HL-60 (cell line): Measurements from ENCODE around the gene TXNDC2.

Experiments
- DNase-seq, 2 experiments: peaks; one replicate each; pipeline ENCODE4 v3.0.0-alpha.2; 2010 to 2020; ENCODE audit warnings: low read depth in 1 of 2, low spot score in 1 of 2
- H3K27ac ChIP-seq: fragments of 250-450 bp; sonication (Bioruptor Pico); replicated peaks from 2 replicates; pipeline ENCODE4 v1.5.1; 2020; ENCODE audit warnings: mild to moderate bottlenecking, moderate library complexity
- H3K27me3 ChIP-seq: fragments of 250-450 bp; sonication (Bioruptor Pico); 2 replicates; pipeline ENCODE4 v1.5.1; 2021; ENCODE audit warnings: mild to moderate bottlenecking, moderate library complexity; ENCODE audit not compliant: insufficient read depth, poor library complexity, severe bottlenecking
- H3K4me3 ChIP-seq: replicated peaks from 2 replicates; pipeline ENCODE4 v1.5.1; 2011; ENCODE audit warnings: mild to moderate bottlenecking, control low read depth, low read length; ENCODE audit not compliant: insufficient read depth
- CTCF ChIP-seq: IDR thresholded peaks from one replicate; pipeline ENCODE4 v1.5.1; 2011; ENCODE audit warnings: low read length, control low read depth, inconsistent platforms; ENCODE audit not compliant: insufficient read depth
- GABPA ChIP-seq: IDR thresholded peaks from 2 replicates; pipeline ENCODE4 v1.6.1; 2012; ENCODE audit warnings: low read depth
- POLR2AphosphoS5 ChIP-seq: IDR thresholded peaks from 2 replicates; pipeline ENCODE4 v1.6.1; 2012; ENCODE audit warnings: low read depth
- REST ChIP-seq: IDR thresholded peaks from 2 replicates; pipeline ENCODE4 v1.6.1; 2012; ENCODE audit warnings: low read depth; ENCODE audit not compliant: insufficient replicate concordance
- SPI1 ChIP-seq: IDR thresholded peaks from 2 replicates; pipeline ENCODE4 v1.6.1; 2012; ENCODE audit warnings: low read depth, mild to moderate bottlenecking, borderline replicate concordance

TXNDC2 gene

GRCh38 chr18:9878783-9879242 is 7.0 kb upstream of the TXNDC2 start:
- no peak for DNase-seq
- H3K4me3 ChIP-seq = no peak overlapping the region
- H3K27me3 ChIP-seq = no peaks in the 10 kb centered on the region
- TF ChIP-seq GABPA (no peak), REST (no peak), SPI1 (no peak), CTCF (no peak), POLR2AphosphoS5 (no peak)
- no peak overlapping the region for H3K27ac ChIP-seq

- TF ChIP-seq CTCF (no peak), GABPA (no peak), REST (no peak), POLR2AphosphoS5 (no peak), SPI1 (no peak)
- DNase-seq = no peak
- no peak overlapping the region for H3K27ac ChIP-seq
- H3K27me3 ChIP-seq = no peaks in the 10 kb centered on the region
- no peak overlapping the region for H3K4me3 ChIP-seq
Observed at GRCh38 chr18:9884090-9884489, 1.7 kb upstream of the TXNDC2 start.

GRCh38 chr18:9884532-9885140 is 1.1 kb upstream of the TXNDC2 start:
- peak in 1 of 2 experiments; percentile 71 for DNase-seq
- H3K27me3 ChIP-seq = no peaks in the 10 kb centered on the region
- no peak overlapping the region for H3K27ac ChIP-seq
- no peak overlapping the region for H3K4me3 ChIP-seq
- TF ChIP-seq SPI1 = no peak; the same call in 1 of the 2 replicates
- TF ChIP-seq GABPA = no peak
- no peak for TF ChIP-seq POLR2AphosphoS5
- no peak for TF ChIP-seq CTCF
- TF ChIP-seq REST = no peak
